K562 (cell line): Measurements from ENCODE around the gene OR2T8. TPM values are rescaled to one million over a fixed set of nuclear protein-coding genes. Genes with fewer than 3 reads are reported as not detected.

Source experiments
- BMI1 ChIP-seq: fragments of 150-350 bp; IDR thresholded peaks from 2 replicates; pipeline ENCODE4 v1.6.1; 2014; ENCODE audit warnings: low read length
- CBFA2T3 ChIP-seq: fragments of 450-650 bp; IDR thresholded peaks from 2 replicates; pipeline ENCODE4 v1.6.1; 2017
- DDX20 ChIP-seq: fragments of 450-650 bp; IDR thresholded peaks from 2 replicates; pipeline ENCODE4 v1.6.1; 2016; ENCODE audit warnings: missing genetic modification characterization, low read depth, mild to moderate bottlenecking, missing compliant biosample characterization, moderate library complexity
- DIDO1 ChIP-seq: fragments of 450-650 bp; IDR thresholded peaks from 2 replicates; pipeline ENCODE4 v1.6.1; 2016; ENCODE audit warnings: low read depth, missing biosample characterization, missing genetic modification characterization
- E2F4 ChIP-seq: sonication (generic); formaldehyde crosslinking; IDR thresholded peaks from 2 replicates; pipeline ENCODE4 v1.8.0; 2022; ENCODE audit warnings: mild to moderate bottlenecking, low read depth, missing genetic modification reagents
- ELK3 ChIP-seq: fragments of 450-650 bp; formaldehyde crosslinking; IDR thresholded peaks from 2 replicates; pipeline ENCODE4 v1.4.0; 2020; ENCODE audit warnings: mild to moderate bottlenecking
- EP400 ChIP-seq: fragments of 450-650 bp; IDR thresholded peaks from 2 replicates; pipeline ENCODE4 v1.6.1; 2017; ENCODE audit warnings: antibody characterized with exemption, mild to moderate bottlenecking, moderate library complexity
- FOXA1 ChIP-seq: fragments of 450-650 bp; IDR thresholded peaks from 2 replicates; pipeline ENCODE4 v1.6.1; 2016; ENCODE audit warnings: mild to moderate bottlenecking, borderline replicate concordance
- FOXJ2 ChIP-seq: fragments of 200-800 bp; sonication (Bioruptor generic); IDR thresholded peaks from 2 replicates; pipeline ENCODE4 v1.6.1; 2016; ENCODE audit warnings: missing genetic modification characterization, missing compliant biosample characterization
- FOXJ3 ChIP-seq: sonication (generic); formaldehyde crosslinking; IDR thresholded peaks from 2 replicates; pipeline ENCODE4 v1.4.0; 2020; ENCODE audit warnings: mild to moderate bottlenecking, missing genetic modification reagents
- GATAD2A ChIP-seq: fragments of 450-650 bp; IDR thresholded peaks from 2 replicates; pipeline ENCODE4 v1.6.1; 2017
- GTF2A2 ChIP-seq: IDR thresholded peaks from 2 replicates; pipeline ENCODE4 v1.6.1; 2016; ENCODE audit warnings: mild to moderate bottlenecking, missing genetic modification characterization, missing compliant biosample characterization
- HCFC1 ChIP-seq: IDR thresholded peaks from 2 replicates; pipeline ENCODE4 v1.6.1; 2012; ENCODE audit warnings: low read depth, low read length, improper control_type of control experiment
- HINFP ChIP-seq: fragments of 450-650 bp; conservative IDR thresholded peaks from 2 replicates; pipeline ENCODE4 v1.6.1; 2016; ENCODE audit warnings: missing genetic modification characterization, low read depth, mild to moderate bottlenecking, control low read depth, missing compliant biosample characterization
- HNRNPUL1 ChIP-seq: fragments of 200-400 bp; formaldehyde crosslinking; IDR thresholded peaks from 2 replicates; pipeline ENCODE4 v1.6.1; 2017; ENCODE audit warnings: low read length
- MTA2 ChIP-seq: fragments of 450-650 bp; IDR thresholded peaks from 2 replicates; pipeline ENCODE4 v1.6.1; 2016; ENCODE audit warnings: low read depth
- NCOR1 ChIP-seq: fragments of 450-650 bp; IDR thresholded peaks from 2 replicates; pipeline ENCODE4 v1.6.1; 2016; ENCODE audit warnings: mild to moderate bottlenecking, moderate library complexity
- NUFIP1 ChIP-seq: fragments of 450-650 bp; IDR thresholded peaks from 2 replicates; pipeline ENCODE4 v1.6.1; 2018; ENCODE audit not compliant: partially characterized antibody
- PML ChIP-seq: IDR thresholded peaks from 2 replicates; pipeline ENCODE4 v1.6.1; 2012; ENCODE audit warnings: low read length, inconsistent platforms
- RBM15 ChIP-seq: fragments of 200-400 bp; formaldehyde crosslinking; IDR thresholded peaks from 2 replicates; pipeline ENCODE4 v1.6.1; 2018; ENCODE audit warnings: mild to moderate bottlenecking, low read length, moderate library complexity; ENCODE audit not compliant: insufficient read depth
- SAP30 ChIP-seq: fragments of 200-600 bp; sonication (generic); IDR thresholded peaks from 2 replicates; pipeline ENCODE4 v1.6.1; 2012; ENCODE audit warnings: borderline replicate concordance, low read depth, mild to moderate bottlenecking, moderate library complexity, low read length, control low read depth, inconsistent platforms; ENCODE audit not compliant: insufficient read depth, poor library complexity, severe bottlenecking
- SMC3 ChIP-seq: conservative IDR thresholded peaks from 2 replicates; pipeline ENCODE4 v1.6.1; 2011; ENCODE audit warnings: low read depth, low read length, improper control_type of control experiment; ENCODE audit not compliant: insufficient read depth
- TCF7 ChIP-seq: sonication (generic); IDR thresholded peaks from 2 replicates; pipeline ENCODE4 v1.6.1; 2016; ENCODE audit warnings: antibody characterized with exemption, borderline replicate concordance
- ZFPM2 ChIP-seq: fragments of 250-450 bp; sonication (Bioruptor Pico); IDR thresholded peaks from 2 replicates; pipeline ENCODE4 v1.5.1; 2022; ENCODE audit warnings: mild to moderate bottlenecking
- ZNF165 ChIP-seq: fragments of 250-450 bp; sonication (Bioruptor Pico); IDR thresholded peaks from 2 replicates; pipeline ENCODE4 v1.4.0; 2020; ENCODE audit warnings: borderline replicate concordance
- ZNF274 ChIP-seq: IDR thresholded peaks from 2 replicates; pipeline ENCODE4 v1.6.1; 2011; ENCODE audit warnings: low read depth, mild to moderate bottlenecking, low read length, moderate library complexity, borderline replicate concordance
- ZNF436 ChIP-seq: fragments of 250-450, 450-650 bp; sonication (Bioruptor Pico); formaldehyde crosslinking; IDR thresholded peaks from 2 replicates; pipeline ENCODE4 v1.7.0; 2020; ENCODE audit warnings: mild to moderate bottlenecking
- ZNF561 ChIP-seq: fragments of 450-650 bp; formaldehyde crosslinking; conservative IDR thresholded peaks from 2 replicates; pipeline ENCODE4 v1.4.0; 2020; ENCODE audit warnings: mild to moderate bottlenecking, moderate library complexity
- ZNF778 ChIP-seq: fragments of 450-650 bp; formaldehyde crosslinking; IDR thresholded peaks from 2 replicates; pipeline ENCODE4 v1.4.0; 2020; ENCODE audit warnings: mild to moderate bottlenecking, moderate library complexity
- polyA plus RNA-seq, 8 experiments: library from polyadenylated mRNA; depleted of rRNA in 4 of 8; stranded (reverse) in 5 of 8; unstranded in 3 of 8; fragments of >200 nt; fragmentation: Nextera tagmentation in 2 of 8; fragmentation: Illumina TruSeq in 1 of 8; extraction: Ambion mirVana in 2 of 8; extraction: Trizol in 1 of 8; gene quantifications; 2 replicates each; pipeline versions ENCODE4 v1.2.1 to v1.2.3, GENCODE V29; 2011 to 2014; ENCODE audit warnings: inconsistent platforms in 1 of 8, missing spikeins in 1 of 8
- total RNA-seq, 7 experiments: library from RNA; depleted of rRNA in 6 of 7; stranded (reverse); fragments of >200 nt in 6 of 7; fragmentation: Illumina TruSeq in 2 of 7; extraction: Trizol in 2 of 7; gene quantifications; 2 replicates each; pipeline versions ENCODE4 v1.2.1 to v1.2.3, GENCODE V29; 2011 to 2021; ENCODE audit warnings: low replicate concordance in 1 of 7

Gene OR2T8
- total and polyA plus RNA-seq, 9 of the 15 experiments (the other 6 are each of a cell fraction or from before 2014, with no cell fraction given) = 0.08 to 0.46 (median 0.31) TPM; not detected in 3

DNA sequence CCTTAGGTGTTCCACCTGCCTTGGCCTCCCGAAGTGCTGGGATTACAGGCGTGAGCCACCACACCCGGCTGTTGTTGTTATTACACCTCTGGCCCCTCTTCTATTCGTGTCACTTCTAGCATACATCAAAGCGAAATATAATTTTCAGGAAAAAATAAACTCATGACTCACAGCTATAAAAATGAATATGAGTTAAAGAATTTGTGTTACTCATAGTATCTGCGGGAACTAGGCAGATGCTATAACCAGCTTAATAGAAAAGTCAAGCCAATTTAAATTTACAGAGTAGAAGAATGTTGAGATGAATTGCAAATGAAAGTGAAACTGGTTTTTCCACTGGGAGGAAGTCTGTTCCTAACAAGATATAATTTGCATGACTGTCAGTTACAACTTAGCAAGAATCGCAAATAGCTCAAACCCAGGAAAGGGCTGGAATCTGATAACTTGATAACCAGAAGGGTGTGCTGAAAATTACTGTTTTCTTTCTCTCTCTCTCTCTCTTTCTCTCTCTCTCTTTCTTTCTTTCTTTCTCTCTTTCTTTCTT is 13.5 kb upstream of the OR2T8 start (continued):
- no peak for TF ChIP-seq DIDO1 (tag)
- TF ChIP-seq FOXJ2 (tag) = no peak
- TF ChIP-seq MTA2 = peak; percentile 34; the same call in 1 of the 2 replicates
- no peak for TF ChIP-seq E2F4 (CRISPR knock-in tag)
- TF ChIP-seq TCF7 = no peak
- no peak for TF ChIP-seq HNRNPUL1
- peak; percentile 78 for TF ChIP-seq CBFA2T3
- TF ChIP-seq ZNF778 = no peak
- no peak for TF ChIP-seq ELK3
- TF ChIP-seq ZNF274 = no peak
- no peak for TF ChIP-seq EP400
- no peak for TF ChIP-seq ZNF561 (CRISPR knock-in tag)
- no peak for TF ChIP-seq GATAD2A
- no peak for TF ChIP-seq NUFIP1
- TF ChIP-seq DDX20 (tag) = no peak
- no peak for TF ChIP-seq HCFC1
- no peak for TF ChIP-seq PML
- peak; percentile 22; the same call in 1 of the 2 replicates for TF ChIP-seq NCOR1
- no peak for TF ChIP-seq BMI1
- no peak for TF ChIP-seq SMC3
- no peak for TF ChIP-seq FOXJ3 (CRISPR knock-in tag)
- TF ChIP-seq SAP30 = no peak
- no peak for TF ChIP-seq ZFPM2 (CRISPR knock-in tag)
- TF ChIP-seq ZNF436 (CRISPR knock-in tag) = no peak
- TF ChIP-seq RBM15 = no peak
- TF ChIP-seq HINFP (tag) = no peak
- no peak for TF ChIP-seq FOXA1
- no peak for TF ChIP-seq ZNF165
- TF ChIP-seq GTF2A2 (tag) = no peak
